HL-60 (cell line): ENCODE data around the gene ROR1.

Experiments used
- DNase-seq, 2 experiments: peaks; one replicate each; pipeline ENCODE4 v3.0.0-alpha.2; 2010 to 2020; ENCODE audit warnings: low read depth in 1 of 2, low spot score in 1 of 2
- H3K27ac ChIP-seq: fragments of 250-450 bp; sonication (Bioruptor Pico); replicated peaks from 2 replicates; pipeline ENCODE4 v1.5.1; 2020; ENCODE audit warnings: mild to moderate bottlenecking, moderate library complexity
- H3K27me3 ChIP-seq: fragments of 250-450 bp; sonication (Bioruptor Pico); 2 replicates; pipeline ENCODE4 v1.5.1; 2021; ENCODE audit warnings: mild to moderate bottlenecking, moderate library complexity; ENCODE audit not compliant: insufficient read depth, poor library complexity, severe bottlenecking
- H3K4me3 ChIP-seq: replicated peaks from 2 replicates; pipeline ENCODE4 v1.5.1; 2011; ENCODE audit warnings: mild to moderate bottlenecking, control low read depth, low read length; ENCODE audit not compliant: insufficient read depth
- CTCF ChIP-seq: IDR thresholded peaks from one replicate; pipeline ENCODE4 v1.5.1; 2011; ENCODE audit warnings: low read length, control low read depth, inconsistent platforms; ENCODE audit not compliant: insufficient read depth
- GABPA ChIP-seq: IDR thresholded peaks from 2 replicates; pipeline ENCODE4 v1.6.1; 2012; ENCODE audit warnings: low read depth
- POLR2AphosphoS5 ChIP-seq: IDR thresholded peaks from 2 replicates; pipeline ENCODE4 v1.6.1; 2012; ENCODE audit warnings: low read depth
- REST ChIP-seq: IDR thresholded peaks from 2 replicates; pipeline ENCODE4 v1.6.1; 2012; ENCODE audit warnings: low read depth; ENCODE audit not compliant: insufficient replicate concordance
- SPI1 ChIP-seq: IDR thresholded peaks from 2 replicates; pipeline ENCODE4 v1.6.1; 2012; ENCODE audit warnings: low read depth, mild to moderate bottlenecking, borderline replicate concordance

The ROR1 gene

GRCh38 chr1:63804829-63805484, 31.1 kb downstream of the ROR1 start:
- TF ChIP-seq POLR2AphosphoS5 (no peak), GABPA (no peak), CTCF (no peak), REST (no peak), SPI1 (no peak)
- H3K4me3 ChIP-seq = no peak overlapping the region
- DNase-seq = no peak
- no peak overlapping the region for H3K27ac ChIP-seq
- H3K27me3 ChIP-seq = no peaks in the 10 kb centered on the region

- H3K27ac ChIP-seq = no peak overlapping the region
- H3K27me3 ChIP-seq = no peaks in the 10 kb centered on the region
- no peak overlapping the region for H3K4me3 ChIP-seq
- DNase-seq = no peak
- TF ChIP-seq POLR2AphosphoS5 (no peak), CTCF (no peak), GABPA (no peak), REST (no peak), SPI1 (no peak)
Measured at GRCh38 chr1:63807046-63807445, 33.2 kb downstream of the ROR1 start.

GRCh38 chr1:63810936-63811469, 37.2 kb downstream of the ROR1 start:
- TF ChIP-seq POLR2AphosphoS5 (no peak), GABPA (no peak), CTCF (no peak), REST (no peak), SPI1 (no peak)
- Histone ChIP-seq H3K4me3 (no peak overlapping the region), H3K27ac (no peak overlapping the region), H3K27me3 (no peaks in the 10 kb centered on the region)
- DNase-seq = no peak
